Lower leg skin (tissue), 3 donors: Measurements from ENCODE around the gene P2RX4.

Experiments
- POLR2A ChIP-seq, 2 donors: fragments of 450-650 bp; IDR thresholded peaks; one replicate each; pipeline ENCODE4 v1.6.1; 2016 to 2017; ENCODE audit warnings: antibody characterized with exemption in 2 of 2, mild to moderate bottlenecking in 1 of 2, moderate library complexity in 1 of 2
- TF ChIP-seq, protein P1 (sequence below), 3 donors: fragments of 450-650 bp; IDR thresholded peaks; one replicate each; pipeline ENCODE4 v1.5.1; 2016; ENCODE audit warnings: antibody characterized with exemption in 3 of 3, mild to moderate bottlenecking in 3 of 3, moderate library complexity in 2 of 3

DNA sequence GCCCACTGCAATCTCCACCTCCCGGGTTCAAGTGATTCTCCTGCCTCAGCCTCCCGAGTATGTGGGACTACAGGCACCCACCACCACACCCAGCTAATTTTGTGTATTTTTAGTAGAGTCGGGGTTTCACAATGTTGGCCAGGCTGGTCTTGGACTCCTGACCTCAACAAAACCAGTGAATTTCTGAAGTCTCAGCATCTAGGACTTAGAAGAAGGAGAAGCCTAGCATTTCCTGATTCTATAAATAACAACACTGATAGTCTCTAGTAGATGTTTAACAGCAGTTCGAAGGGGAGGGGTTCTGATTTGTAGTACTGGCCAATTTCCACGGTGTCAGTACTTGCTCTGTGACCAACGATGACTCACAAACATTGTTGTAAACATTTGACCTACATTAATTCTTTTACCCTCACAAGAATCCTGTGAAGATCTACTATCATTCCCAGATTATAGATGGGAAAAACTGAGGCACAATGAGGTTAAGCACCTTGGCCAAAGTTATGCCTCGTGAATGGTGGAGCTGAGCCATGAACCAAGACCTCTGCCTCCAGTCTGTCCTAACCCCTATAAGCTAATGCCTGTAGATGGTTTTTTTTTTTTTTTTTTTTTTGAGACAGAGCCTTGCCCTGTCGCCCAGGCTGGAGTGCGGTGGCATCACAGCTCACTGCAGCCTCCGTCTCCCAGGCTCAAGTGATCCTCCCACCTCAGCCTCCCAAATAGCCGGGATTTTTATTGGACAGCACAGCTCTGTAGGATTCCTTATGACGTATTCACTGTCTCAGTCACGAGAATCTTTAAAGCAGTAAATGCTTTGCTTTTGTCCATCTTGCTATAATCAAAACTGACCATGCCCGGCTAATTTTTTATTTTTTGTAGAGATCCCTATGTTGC, 5.2 kb downstream of the P2RX4 start:
- no peak for TF ChIP-seq POLR2A (IDR thresholded peaks at IDR 0.05)
- TF ChIP-seq, protein P1, sequence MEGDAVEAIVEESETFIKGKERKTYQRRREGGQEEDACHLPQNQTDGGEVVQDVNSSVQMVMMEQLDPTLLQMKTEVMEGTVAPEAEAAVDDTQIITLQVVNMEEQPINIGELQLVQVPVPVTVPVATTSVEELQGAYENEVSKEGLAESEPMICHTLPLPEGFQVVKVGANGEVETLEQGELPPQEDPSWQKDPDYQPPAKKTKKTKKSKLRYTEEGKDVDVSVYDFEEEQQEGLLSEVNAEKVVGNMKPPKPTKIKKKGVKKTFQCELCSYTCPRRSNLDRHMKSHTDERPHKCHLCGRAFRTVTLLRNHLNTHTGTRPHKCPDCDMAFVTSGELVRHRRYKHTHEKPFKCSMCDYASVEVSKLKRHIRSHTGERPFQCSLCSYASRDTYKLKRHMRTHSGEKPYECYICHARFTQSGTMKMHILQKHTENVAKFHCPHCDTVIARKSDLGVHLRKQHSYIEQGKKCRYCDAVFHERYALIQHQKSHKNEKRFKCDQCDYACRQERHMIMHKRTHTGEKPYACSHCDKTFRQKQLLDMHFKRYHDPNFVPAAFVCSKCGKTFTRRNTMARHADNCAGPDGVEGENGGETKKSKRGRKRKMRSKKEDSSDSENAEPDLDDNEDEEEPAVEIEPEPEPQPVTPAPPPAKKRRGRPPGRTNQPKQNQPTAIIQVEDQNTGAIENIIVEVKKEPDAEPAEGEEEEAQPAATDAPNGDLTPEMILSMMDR (IDR thresholded peaks at IDR 0.05): no peak
